GM19467 (cell line): ENCODE data around the gene FOXRED2.
"Not testable (repeated sequence)": the region's sequence is repeated elsewhere in the genome, so short reads cannot be mapped to it uniquely, and the experiment has no call there.

ENCODE experiments used
- ATAC-seq: cut with Tn5 transposase; IDR thresholded peaks from one replicate; pipeline ENCODE4 v1.9.1; 2021; ENCODE audit warnings: mild to moderate bottlenecking, moderate library complexity; ENCODE audit not compliant: unreplicated experiment

The FOXRED2 gene

DNA sequence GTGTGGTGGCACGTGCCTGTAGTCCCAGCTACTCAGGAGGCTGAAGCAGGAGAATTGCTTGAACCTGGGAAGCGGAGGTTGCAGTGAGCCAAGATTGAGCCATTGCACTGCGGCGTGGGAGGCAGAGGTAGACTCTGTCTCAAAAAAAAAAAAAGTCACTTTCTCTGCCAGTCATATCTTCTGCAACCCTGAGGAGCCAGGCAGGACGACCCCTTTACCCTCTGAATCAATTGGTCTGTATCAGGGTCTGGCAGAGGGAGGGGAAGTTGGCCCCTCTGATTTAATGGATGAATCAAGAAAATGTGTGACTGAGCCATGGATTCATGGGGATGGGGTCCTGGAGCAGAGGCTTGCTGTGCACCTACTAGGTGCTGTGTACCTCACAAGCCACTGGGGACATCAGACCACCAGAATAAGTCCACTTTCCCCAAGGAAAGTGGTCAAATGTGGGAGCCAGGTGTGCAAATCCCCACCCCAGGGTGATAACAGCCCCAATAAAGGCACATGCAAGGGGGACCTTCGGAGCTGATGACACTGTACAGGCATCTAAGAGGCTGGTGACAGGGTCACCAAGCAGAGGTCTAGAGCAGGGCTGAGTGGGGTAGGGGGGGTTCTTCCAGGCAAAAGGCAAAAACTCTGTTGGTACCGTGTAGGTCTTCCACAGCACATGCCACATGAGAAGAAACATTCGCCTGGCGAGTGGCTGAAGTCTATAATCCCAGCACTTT is 54.4 kb downstream of the FOXRED2 start:
- ATAC-seq, result no peak

DNA sequence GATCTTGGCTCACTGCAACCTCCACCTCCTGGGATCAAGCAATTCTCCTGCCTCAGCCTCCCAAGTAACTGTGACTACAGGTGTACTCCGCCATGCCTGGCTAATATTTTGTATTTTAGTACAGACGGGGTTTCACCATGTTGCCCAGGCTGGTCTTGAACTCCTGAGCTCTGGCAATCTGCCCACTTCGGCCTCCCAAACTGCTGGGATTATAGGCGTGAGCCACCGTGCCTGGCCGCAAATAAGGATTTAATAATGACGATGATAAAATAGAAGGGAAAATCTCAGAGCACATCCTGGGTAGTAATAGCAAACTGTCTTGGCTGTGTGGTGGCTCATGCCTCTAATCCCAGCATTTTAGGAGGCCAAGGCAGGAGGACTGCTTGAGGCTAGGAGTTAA is 55.9 kb downstream of the FOXRED2 start:
- ATAC-seq, result not testable (repeated sequence)

DNA sequence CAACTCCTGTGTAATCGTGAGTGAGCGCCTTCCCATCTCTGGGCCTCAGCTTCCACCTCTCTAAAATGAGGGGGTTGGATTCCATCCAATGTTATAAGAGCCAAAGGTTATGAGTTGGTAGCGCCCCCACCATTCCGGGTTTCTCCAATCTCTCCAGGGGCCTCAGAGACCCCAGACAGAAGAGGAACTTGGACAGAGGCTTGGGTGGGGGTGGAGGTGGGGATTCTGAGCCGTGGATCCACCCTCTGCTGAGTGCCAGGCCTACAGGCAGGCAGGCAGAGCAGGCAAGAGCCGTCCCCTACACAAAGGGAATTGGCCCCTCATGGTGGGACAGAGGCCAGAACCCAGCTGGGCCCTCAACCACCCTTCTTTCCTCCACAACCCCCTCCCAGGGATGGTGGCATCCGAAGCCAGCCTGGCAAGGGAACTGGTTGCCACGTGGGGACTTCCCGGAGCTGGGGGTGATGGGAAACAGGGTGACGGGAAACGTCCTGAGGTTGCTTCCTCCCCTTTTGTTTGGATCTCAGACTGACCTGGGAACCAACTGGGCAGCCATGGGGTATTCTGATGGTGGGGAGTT is 57.2 kb downstream of the FOXRED2 start:
- no peak for ATAC-seq

DNA sequence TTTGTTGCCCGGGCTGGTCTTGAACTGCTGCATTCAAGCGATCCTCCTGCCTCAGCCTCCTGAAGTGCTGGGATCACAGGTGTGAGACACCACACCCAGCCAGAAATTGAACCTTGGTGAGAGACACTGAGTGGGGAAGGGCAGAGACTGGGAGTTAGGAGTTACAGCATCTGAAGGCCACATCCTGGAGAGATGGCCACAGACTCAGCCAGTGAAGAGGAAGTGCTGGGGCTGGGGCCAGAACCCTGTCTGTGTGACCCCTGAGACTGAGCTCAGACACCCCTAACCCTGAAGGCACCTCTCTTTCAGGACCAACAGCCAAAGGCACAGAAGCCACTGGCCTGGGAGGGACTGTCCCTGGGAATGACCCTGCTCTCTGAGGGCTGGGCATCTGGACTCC is 59.2 kb downstream of the FOXRED2 start:
- ATAC-seq, result no peak

DNA sequence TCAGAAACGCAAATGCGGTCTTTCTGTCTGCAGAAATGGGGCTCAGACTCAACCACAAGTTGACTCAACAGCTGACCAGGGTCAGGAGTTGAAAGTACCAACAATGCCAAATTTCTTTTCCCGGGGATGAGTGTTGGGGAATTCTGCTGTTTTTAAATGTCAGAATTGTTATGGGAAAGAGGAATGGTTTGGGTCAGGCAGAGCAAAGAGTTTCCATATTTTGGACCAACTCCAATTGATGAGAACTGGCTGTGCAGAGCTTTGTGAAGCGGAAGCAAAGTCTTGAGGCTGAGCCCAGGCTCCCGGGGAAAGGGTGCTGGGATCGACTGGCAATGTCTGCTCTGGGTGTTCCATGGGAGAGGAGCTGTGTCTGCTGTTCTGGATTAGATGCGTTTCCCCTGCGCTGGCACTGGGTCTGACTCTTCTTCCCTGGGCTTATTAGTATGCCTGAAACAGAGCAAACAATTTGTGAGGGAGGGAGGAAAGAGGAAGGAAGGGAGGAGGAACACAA is 61.6 kb downstream of the FOXRED2 start:
- no peak for ATAC-seq

DNA sequence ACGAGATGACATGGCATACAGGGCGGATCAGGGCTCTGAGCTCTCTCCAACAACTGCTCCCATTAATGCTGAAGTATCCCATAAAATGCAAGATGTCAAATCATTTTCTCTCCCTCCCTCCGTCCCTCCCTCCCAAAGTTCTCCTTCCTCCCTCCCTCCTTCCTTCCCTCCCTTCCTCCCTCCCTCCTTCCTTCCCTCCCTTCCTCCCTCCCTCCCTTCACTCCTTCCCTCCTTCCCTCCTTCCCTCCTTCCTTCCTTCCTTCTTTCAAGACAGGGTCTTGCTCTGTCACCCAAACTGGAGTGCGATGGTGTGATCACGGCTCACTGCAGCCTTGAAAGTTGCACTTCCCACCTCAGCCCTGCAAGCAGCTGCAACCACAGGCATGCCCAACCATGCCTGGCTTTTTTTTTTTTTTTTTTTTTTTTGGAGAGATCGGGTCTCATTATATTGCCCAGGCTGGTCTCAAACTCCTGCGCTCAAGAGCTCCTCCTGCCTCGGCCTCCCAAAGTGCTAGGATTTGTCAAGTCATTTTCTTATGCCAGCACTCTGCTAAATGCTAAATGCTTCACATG is 63.6 kb downstream of the FOXRED2 start:
- ATAC-seq, result no peak

DNA sequence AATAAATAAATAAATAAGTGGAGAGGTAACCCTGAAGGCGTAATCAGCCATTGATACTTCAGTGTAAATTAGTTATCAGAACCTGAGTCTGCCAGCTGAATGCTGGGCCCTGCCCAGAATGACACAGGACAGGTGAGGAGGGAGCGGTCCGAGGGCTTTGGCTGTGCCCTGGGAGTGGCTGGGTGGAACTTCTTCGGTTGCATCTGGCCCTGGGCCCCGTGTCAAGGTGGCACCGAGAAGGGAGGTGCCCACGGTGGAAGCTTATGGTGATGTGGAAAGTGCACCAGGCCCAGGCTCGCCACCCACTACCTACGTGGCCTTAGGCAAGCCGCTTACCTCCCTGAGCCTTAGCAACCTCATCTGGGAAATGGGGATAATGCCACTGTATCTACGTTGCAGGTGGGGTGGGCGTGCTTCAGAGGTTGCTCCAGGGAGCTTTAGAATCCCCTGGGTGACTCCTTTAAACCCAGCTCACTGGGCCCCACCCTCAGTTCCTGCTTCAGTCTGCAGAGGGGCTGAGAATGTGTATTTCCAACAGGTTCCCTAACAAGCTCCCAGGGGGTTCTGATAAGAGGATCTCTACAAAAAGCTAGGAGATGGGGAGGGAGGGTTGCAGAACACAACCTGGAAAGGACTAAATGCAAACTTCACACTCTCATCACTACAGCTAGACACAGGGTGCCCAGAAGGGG is 64.2 kb downstream of the FOXRED2 start:
- ATAC-seq, result no peak

DNA sequence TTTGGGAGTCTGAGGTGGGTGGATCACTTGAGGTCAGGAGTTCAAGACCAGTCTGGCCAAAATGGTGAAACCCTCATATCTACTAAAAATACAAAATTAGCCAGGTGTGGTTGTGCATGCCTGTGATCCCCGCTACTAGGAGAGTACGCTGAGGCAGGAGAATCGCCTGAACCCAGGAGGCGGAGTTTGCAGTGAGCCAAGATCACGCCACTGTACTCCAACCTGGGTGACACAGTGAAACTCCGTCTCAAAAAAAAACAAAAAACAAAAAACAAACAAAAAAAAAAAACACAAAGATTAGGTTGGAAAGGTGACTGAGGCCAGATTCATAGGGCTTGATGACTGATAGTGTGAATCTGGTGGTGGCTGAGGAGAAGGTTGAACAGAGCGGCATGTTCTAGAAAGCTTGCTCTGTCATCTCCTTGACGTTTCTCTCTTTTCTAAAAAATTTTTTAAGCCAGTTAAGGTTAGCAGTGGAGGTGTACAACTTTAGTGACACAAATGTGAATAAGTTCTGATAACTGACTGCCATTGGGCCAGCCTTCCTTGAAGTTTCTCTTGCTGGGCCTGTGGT is 66.3 kb downstream of the FOXRED2 start:
- ATAC-seq, result no peak

DNA sequence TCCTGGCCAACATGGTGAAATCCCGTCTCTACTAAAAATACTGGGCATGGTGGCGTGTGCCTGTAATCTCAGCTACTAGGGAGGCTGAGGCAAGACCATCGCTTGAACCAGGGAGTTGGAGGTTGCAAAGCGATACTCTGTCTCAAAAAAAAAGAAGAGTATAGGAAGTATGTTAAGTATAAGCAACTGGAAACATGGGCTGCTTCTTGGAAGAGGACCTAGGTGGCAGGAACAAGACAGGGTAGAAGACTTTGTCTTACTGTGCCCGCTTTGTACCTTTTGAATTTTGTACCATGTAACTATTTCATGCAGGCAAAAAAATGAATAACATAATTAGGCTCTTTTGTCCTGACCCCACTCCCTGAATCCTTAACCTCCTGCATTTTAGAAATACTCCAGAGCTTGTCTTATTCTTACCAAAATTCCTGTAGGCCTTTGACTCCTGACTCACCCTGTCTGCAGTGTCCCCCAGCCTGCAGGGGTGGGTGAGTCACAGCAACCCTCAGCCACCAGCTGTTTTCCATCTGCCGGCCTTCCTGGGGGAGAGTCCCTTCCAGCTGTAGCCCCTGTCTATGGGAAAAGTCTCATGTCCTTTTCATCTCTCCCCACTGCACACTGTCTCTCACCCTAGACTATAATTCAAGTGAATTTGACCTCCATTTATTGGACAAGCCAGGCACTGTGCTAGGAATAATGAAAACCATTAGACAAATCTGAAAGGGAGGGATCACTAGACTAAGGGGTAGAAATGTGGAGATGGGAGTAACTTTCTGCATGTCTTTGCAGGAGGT is 67.2 kb downstream of the FOXRED2 start:
- ATAC-seq, result no peak
